HepG2 (cell line): ENCODE measurements around the gene VWA3A. TPM values are rescaled to one million over a fixed set of nuclear protein-coding genes. Genes with fewer than 3 reads are reported as not detected.
A peak's percentile ranks its signal among the peaks of the same experiment; 100 is the strongest.

Experiments used
- FIP1L1 ChIP-seq: fragments of 200-400 bp; formaldehyde crosslinking; IDR thresholded peaks from 2 replicates; pipeline ENCODE4 v1.6.1; 2018; ENCODE audit warnings: low read depth, mild to moderate bottlenecking, low read length, moderate library complexity, borderline replicate concordance; ENCODE audit not compliant: insufficient read depth
- GATAD2A ChIP-seq: IDR thresholded peaks from 2 replicates; pipeline ENCODE4 v1.6.1; 2016
- HDAC6 ChIP-seq: fragments of 200-600 bp; sonication (generic); IDR thresholded peaks from 2 replicates; pipeline ENCODE4 v1.7.0; 2017; ENCODE audit warnings: mild to moderate bottlenecking, antibody characterized with exemption, low read length, low read depth
- IRF2 ChIP-seq: IDR thresholded peaks from 2 replicates; pipeline ENCODE4 v1.6.1; 2018; ENCODE audit warnings: missing genetic modification reagents, missing compliant biosample characterization
- KAT8 ChIP-seq: IDR thresholded peaks from 2 replicates; pipeline ENCODE4 v1.6.1; 2016; ENCODE audit warnings: missing genetic modification reagents, missing compliant biosample characterization
- KLF11 ChIP-seq: IDR thresholded peaks from 2 replicates; pipeline ENCODE4 v1.6.1; 2016; ENCODE audit warnings: missing compliant biosample characterization
- RCOR2 ChIP-seq: IDR thresholded peaks from 2 replicates; pipeline ENCODE4 v1.6.1; 2016; ENCODE audit warnings: missing biosample characterization, missing genetic modification reagents
- TEAD3 ChIP-seq: optimal IDR thresholded peaks from 2 replicates; pipeline ENCODE3; 2016; ENCODE audit warnings: borderline replicate concordance
- ZFP1 ChIP-seq: IDR thresholded peaks from 2 replicates; pipeline ENCODE4 v1.6.1; 2016
- ZNF556 ChIP-seq: sonication (generic); formaldehyde crosslinking; IDR thresholded peaks from 2 replicates; pipeline ENCODE4 v1.4.0; 2020; ENCODE audit warnings: mild to moderate bottlenecking, missing genetic modification reagents, borderline replicate concordance
- ZNF703 ChIP-seq: sonication (generic); formaldehyde crosslinking; IDR thresholded peaks from 2 replicates; pipeline ENCODE4 v1.5.1; 2020; ENCODE audit warnings: missing genetic modification reagents, mild to moderate bottlenecking, moderate library complexity, borderline replicate concordance
- ZNF879 ChIP-seq: sonication (generic); formaldehyde crosslinking; IDR thresholded peaks from 2 replicates; pipeline ENCODE4 v1.8.1; 2023; ENCODE audit warnings: missing genetic modification reagents
- polyA plus RNA-seq, 8 experiments: library from polyadenylated mRNA; depleted of rRNA in 3 of 8; stranded (reverse) in 7 of 8; unstranded in 1 of 8; fragments of >200 nt; fragmentation: Illumina TruSeq in 4 of 8; extraction: Trizol in 4 of 8; gene quantifications; 2 replicates each; pipeline versions ENCODE4 v1.2.1 to v1.2.3, GENCODE V29; 2011 to 2016; ENCODE audit warnings: low read depth in 4 of 8, missing spikeins in 1 of 8, mixed read lengths in 1 of 8; ENCODE audit not compliant: insufficient read depth in 1 of 8
- total RNA-seq, 5 experiments: library from RNA; depleted of rRNA; stranded (reverse); fragments of >200 nt; fragmentation: Illumina TruSeq; extraction: Trizol; gene quantifications; 2 replicates each; pipeline ENCODE4 v1.2.3, GENCODE V29; 2016; ENCODE audit warnings: low read depth in 1 of 5
- TF ChIP-seq, protein P1 (sequence below): sonication (generic); formaldehyde crosslinking; conservative IDR thresholded peaks from 2 replicates; pipeline ENCODE4 v1.8.0; 2022; ENCODE audit warnings: low read depth, missing genetic modification reagents
- TF ChIP-seq, protein P2 (sequence below): IDR thresholded peaks from 2 replicates; pipeline ENCODE4 v1.4.0; 2020; ENCODE audit warnings: mild to moderate bottlenecking, missing genetic modification reagents
- TF ChIP-seq, protein P3 (sequence below): sonication (generic); formaldehyde crosslinking; IDR thresholded peaks from 2 replicates; pipeline ENCODE4 v1.5.0; 2020; ENCODE audit warnings: missing genetic modification reagents, mild to moderate bottlenecking, borderline replicate concordance
- TF ChIP-seq, protein P4 (sequence below): sonication (generic); formaldehyde crosslinking; IDR thresholded peaks from 2 replicates; pipeline ENCODE4 v1.8.0; 2022; ENCODE audit warnings: missing genetic modification reagents, low read depth, mild to moderate bottlenecking, borderline replicate concordance
- TF ChIP-seq, protein P5 (sequence below): sonication (generic); formaldehyde crosslinking; IDR thresholded peaks from 2 replicates; pipeline ENCODE4 v1.4.0; 2020; ENCODE audit warnings: mild to moderate bottlenecking, missing genetic modification reagents
- TF ChIP-seq, protein P6 (sequence below): sonication (generic); formaldehyde crosslinking; IDR thresholded peaks from 2 replicates; pipeline ENCODE4 v1.8.0; 2022; ENCODE audit warnings: missing genetic modification reagents, mild to moderate bottlenecking, borderline replicate concordance

The VWA3A gene
- total and polyA plus RNA-seq, 2 of the 13 experiments (the other 11 are each of a cell fraction or from before 2014, with no cell fraction given) = 0.03 to 0.07 TPM

DNA sequence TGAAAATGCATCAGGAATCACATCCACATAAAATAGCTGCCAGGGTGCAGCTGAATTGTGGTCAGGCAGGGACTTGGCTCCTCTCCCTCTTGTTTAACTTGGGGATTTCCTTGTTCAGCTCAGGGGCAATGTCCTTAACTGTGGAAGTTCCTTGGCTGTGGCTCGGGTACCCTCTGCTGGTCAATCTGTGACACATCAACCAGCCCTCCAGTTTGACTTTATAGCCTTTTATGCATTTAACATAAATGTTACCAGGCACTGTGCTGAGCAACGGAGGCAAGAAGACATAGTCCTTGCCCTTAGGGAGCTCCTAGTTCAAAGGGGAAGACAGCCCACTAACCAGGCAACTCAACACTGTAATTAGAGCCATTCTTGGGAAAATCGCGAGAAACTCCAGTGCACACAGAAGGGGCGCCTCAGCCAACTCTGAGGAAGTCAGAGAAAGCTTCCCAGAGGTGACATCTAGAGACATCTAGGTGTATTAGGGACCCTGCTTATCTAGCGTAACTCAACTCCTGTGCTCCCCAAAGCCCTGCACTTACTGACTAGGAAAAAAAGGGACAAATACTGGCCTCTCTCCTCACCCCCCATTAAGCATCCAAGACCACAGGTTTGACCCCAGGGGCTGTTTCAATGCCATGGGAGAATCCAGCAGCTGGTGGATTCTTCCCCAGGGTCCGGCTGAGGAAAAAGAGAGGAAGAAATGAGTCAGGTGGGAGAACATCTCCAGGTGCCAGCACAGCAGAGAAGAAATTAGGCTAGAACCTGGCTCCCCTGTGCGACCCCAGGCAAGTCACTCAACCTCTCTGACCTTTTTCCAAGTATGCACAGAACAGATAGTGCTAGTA is 96.5 kb downstream of the VWA3A start (continued):
- TF ChIP-seq, protein P1, sequence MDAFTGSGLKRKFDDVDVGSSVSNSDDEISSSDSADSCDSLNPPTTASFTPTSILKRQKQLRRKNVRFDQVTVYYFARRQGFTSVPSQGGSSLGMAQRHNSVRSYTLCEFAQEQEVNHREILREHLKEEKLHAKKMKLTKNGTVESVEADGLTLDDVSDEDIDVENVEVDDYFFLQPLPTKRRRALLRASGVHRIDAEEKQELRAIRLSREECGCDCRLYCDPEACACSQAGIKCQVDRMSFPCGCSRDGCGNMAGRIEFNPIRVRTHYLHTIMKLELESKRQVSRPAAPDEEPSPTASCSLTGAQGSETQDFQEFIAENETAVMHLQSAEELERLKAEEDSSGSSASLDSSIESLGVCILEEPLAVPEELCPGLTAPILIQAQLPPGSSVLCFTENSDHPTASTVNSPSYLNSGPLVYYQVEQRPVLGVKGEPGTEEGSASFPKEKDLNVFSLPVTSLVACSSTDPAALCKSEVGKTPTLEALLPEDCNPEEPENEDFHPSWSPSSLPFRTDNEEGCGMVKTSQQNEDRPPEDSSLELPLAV (CRISPR knock-in tag) = no peak
- TF ChIP-seq, protein P2, sequence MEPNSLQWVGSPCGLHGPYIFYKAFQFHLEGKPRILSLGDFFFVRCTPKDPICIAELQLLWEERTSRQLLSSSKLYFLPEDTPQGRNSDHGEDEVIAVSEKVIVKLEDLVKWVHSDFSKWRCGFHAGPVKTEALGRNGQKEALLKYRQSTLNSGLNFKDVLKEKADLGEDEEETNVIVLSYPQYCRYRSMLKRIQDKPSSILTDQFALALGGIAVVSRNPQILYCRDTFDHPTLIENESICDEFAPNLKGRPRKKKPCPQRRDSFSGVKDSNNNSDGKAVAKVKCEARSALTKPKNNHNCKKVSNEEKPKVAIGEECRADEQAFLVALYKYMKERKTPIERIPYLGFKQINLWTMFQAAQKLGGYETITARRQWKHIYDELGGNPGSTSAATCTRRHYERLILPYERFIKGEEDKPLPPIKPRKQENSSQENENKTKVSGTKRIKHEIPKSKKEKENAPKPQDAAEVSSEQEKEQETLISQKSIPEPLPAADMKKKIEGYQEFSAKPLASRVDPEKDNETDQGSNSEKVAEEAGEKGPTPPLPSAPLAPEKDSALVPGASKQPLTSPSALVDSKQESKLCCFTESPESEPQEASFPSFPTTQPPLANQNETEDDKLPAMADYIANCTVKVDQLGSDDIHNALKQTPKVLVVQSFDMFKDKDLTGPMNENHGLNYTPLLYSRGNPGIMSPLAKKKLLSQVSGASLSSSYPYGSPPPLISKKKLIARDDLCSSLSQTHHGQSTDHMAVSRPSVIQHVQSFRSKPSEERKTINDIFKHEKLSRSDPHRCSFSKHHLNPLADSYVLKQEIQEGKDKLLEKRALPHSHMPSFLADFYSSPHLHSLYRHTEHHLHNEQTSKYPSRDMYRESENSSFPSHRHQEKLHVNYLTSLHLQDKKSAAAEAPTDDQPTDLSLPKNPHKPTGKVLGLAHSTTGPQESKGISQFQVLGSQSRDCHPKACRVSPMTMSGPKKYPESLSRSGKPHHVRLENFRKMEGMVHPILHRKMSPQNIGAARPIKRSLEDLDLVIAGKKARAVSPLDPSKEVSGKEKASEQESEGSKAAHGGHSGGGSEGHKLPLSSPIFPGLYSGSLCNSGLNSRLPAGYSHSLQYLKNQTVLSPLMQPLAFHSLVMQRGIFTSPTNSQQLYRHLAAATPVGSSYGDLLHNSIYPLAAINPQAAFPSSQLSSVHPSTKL (CRISPR knock-in tag) = peak; percentile 51; the same call in 1 of the 2 replicates
- TF ChIP-seq TEAD3 (CRISPR knock-in tag) = peak; percentile 70
- 0 out of 2 replicates have a peak, but pooled peaks have one; percentile 27 for TF ChIP-seq IRF2 (CRISPR knock-in tag)
- TF ChIP-seq, protein P3, sequence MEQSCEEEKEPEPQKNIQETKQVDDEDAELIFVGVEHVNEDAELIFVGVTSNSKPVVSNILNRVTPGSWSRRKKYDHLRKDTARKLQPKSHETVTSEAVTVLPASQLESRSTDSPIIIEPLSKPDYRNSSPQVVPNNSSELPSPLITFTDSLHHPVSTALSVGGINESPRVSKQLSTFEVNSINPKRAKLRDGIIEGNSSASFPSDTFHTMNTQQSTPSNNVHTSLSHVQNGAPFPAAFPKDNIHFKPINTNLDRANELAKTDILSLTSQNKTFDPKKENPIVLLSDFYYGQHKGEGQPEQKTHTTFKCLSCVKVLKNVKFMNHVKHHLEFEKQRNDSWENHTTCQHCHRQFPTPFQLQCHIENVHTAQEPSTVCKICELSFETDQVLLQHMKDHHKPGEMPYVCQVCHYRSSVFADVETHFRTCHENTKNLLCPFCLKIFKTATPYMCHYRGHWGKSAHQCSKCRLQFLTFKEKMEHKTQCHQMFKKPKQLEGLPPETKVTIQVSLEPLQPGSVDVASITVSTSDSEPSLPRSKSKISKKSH (CRISPR knock-in tag) = no peak
- TF ChIP-seq, protein P4, sequence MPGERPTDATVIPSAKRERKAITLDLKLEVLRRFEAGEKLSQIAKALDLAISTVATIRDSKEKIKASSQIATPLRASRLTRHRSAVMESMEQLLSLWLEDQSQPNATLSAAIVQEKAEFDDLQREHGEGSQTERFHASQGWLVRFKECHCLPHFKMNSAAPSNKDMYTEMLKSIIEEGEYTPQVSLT (CRISPR knock-in tag) = no peak
- TF ChIP-seq, protein P5, sequence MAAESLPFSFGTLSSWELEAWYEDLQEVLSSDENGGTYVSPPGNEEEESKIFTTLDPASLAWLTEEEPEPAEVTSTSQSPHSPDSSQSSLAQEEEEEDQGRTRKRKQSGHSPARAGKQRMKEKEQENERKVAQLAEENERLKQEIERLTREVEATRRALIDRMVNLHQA = no peak
- TF ChIP-seq, protein P6, sequence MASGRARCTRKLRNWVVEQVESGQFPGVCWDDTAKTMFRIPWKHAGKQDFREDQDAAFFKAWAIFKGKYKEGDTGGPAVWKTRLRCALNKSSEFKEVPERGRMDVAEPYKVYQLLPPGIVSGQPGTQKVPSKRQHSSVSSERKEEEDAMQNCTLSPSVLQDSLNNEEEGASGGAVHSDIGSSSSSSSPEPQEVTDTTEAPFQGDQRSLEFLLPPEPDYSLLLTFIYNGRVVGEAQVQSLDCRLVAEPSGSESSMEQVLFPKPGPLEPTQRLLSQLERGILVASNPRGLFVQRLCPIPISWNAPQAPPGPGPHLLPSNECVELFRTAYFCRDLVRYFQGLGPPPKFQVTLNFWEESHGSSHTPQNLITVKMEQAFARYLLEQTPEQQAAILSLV (CRISPR knock-in tag) = no peak
- TF ChIP-seq GATAD2A (CRISPR knock-in tag) = peak; percentile 73
- no peak for TF ChIP-seq FIP1L1
- TF ChIP-seq ZNF703 = no peak
- no peak for TF ChIP-seq RCOR2 (CRISPR knock-in tag)
- TF ChIP-seq ZNF556 = peak; percentile 68; the same call in 1 of the 2 replicates
- TF ChIP-seq ZNF879 (CRISPR knock-in tag) = no peak
- peak; percentile 70; the same call in 1 of the 2 replicates for TF ChIP-seq KAT8 (CRISPR knock-in tag)
- no peak for TF ChIP-seq ZFP1 (CRISPR knock-in tag)
- TF ChIP-seq KLF11 (CRISPR knock-in tag) = no peak; the same call in 1 of the 2 replicates
- TF ChIP-seq HDAC6 = no peak
